Heart left ventricle (tissue), 13 donors: ENCODE data around the gene COPS6.

Experiments
- CTCF ChIP-seq, 12 donors: fragments of 200-600 bp; sonication (generic) in 4 of 12; IDR thresholded peaks; one replicate each; pipeline versions ENCODE4 v1.5.0 to v1.8.0; 2018 to 2022; ENCODE audit warnings: antibody characterized with exemption in 12 of 12, mild to moderate bottlenecking in 5 of 12
- POLR2A ChIP-seq, 2 donors: fragments of 450-650 bp; IDR thresholded peaks; one replicate each; pipeline ENCODE4 v1.6.1; 2017; ENCODE audit warnings: antibody characterized with exemption in 2 of 2, mild to moderate bottlenecking in 2 of 2, moderate library complexity in 2 of 2
- donor health status: ischemic (EF 13 %, LVEDD 7.1; RV severe dilation, severe dysfunction).
- donor health status: DM: no; HTN: yes; CAD: no.
- donor health status: DM: no; HTN: no; CAD: no.
- donor health status: ischemic (EF 25% LVEDD 6.9; RV normal size, moderate dysfunction).
- donor health status: ischemic (EF 25% LVEDD 5.7; RV mildly dilated, moderate dysfunction).
- donor health status: ischemic (EF 35%, LVEDD 5.7; RV mildly dilated, moderate dysfunction).
- donor health status: nonischemic (EF 11% LVEDD 7.7; RV severe dilation, severe dysfunction).
- donor health status: DM: yes; HTN: yes; CAD: no.
- donor health status: PGD.
- donor health status: ischemic (EF 29% LVEDD 5.4; RV normal size, mild dysfunction).
- donor health status: nonischemic (EF 23%, LVEDD 6.1; RV moderate dilation, normal function).

- no peak for TF ChIP-seq POLR2A (IDR thresholded peaks at IDR 0.05)
- TF ChIP-seq CTCF (IDR thresholded peaks at IDR 0.05) = no peak
These were observed 4.7 kb downstream of the COPS6 start for GRCh38 chr7:100093498-100093897.
